ENCODE measurements around the gene ZNF32. TPM values are rescaled to one million over a fixed set of nuclear protein-coding genes. Genes with fewer than 3 reads are reported as not detected.

Gene ZNF32
- total and polyA plus RNA-seq, 2 of the 8 experiments (the other 6 are each of a cell fraction or from before 2014, with no cell fraction given): 17.2 to 22.5 TPM

DNA sequence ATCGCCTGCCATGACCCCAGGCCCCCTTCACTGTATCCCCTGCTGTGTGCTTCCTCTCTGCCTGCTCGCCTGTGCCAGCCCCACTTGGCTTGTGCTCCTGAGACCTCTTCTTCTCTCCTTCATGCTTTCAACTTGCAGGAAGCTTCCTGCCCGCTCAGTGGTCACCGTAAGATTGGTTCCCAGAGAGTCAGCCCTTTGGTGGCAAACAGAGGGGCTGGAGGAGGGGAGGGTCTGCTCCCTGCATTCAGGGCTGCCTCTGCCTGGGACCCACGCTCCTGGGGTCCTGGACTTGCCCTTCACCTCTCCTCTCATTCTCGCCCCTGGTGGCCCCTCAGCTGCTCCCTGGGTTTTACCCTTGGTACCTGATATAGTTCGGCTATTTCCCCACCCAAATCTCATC, 45.8 kb upstream of the ZNF32 start:
- no peak overlapping the region for H3K14ac ChIP-seq (ENCODE audit: insufficient read length)
- no peaks in the 10 kb centered on the region for H3K79me2 ChIP-seq (ENCODE audit: control insufficient read depth in 1 of 2, insufficient read depth in 2 of 2, low read length in 2 of 2)
- H3K4me1 ChIP-seq (replicated peaks in 1 of 4; ENCODE audit: control insufficient read depth in 3 of 4, insufficient read depth in 4 of 4, low read length in 3 of 4): peaks cover 0 to under 1% (median 0%) of the 10 kb centered on the region in 4 experiments; a peak in 3 of 7 replicates
- H3K27me3 ChIP-seq (replicated peaks in 1 of 4; ENCODE audit: control insufficient read depth in 3 of 4, extremely low read depth in 1 of 4, insufficient read depth in 3 of 4, low read length in 3 of 4): peaks cover 0 to 27% (median 12%) of the 10 kb centered on the region in 4 experiments; a peak in 6 of 7 replicates
- H2BK5ac ChIP-seq (ENCODE audit: low read depth, low read length): no peak overlapping the region
- no peak overlapping the region for H3K18ac ChIP-seq (ENCODE audit: extremely low read depth, low read length)
- no peak overlapping the region for H3K4me2 ChIP-seq (ENCODE audit: insufficient read depth in 1 of 2, low read depth in 2 of 2, low read length in 2 of 2)
- H3K9me3 ChIP-seq (ENCODE audit: insufficient read depth in 2 of 2, low read depth in 1 of 2, low read length in 1 of 2): no peaks in the 10 kb centered on the region
- no peak overlapping the region for H3K4ac ChIP-seq (replicated peaks; ENCODE audit: insufficient read length, low read depth, low read length)
- ChIA-PET POLR2A (ENCODE audit: partially characterized antibody) (interaction anchor here (0.6 kb wide), 1 partner anchor 412 kb away, joined by 3 read pairs; no protein-coding TSS in a partner anchor), CTCF (ENCODE audit: partially characterized antibody) (interaction anchor here (0.9 to 3.3 kb wide), 2 partner anchors 12 to 383 kb away, joined by 3 to 21 read pairs; no protein-coding TSS in a partner anchor)
- no peak overlapping the region for H2AK5ac ChIP-seq (ENCODE audit: low read depth, low read length)
- H2BK20ac ChIP-seq (ENCODE audit: low read length): no peak overlapping the region
- WGBS, 2 experiments (ENCODE audit: extremely low coverage in 1 of 2, insufficient coverage in 1 of 2, insufficient read length in 1 of 2, insufficient replicate concordance in 2 of 2, low coverage in 1 of 2, low lambda C conversion rate in 2 of 2, missing lambda C conversion rate in 1 of 2): 90% methylated on average over 6 of the region's 7 CpGs; no CpG with 5 or more reads in 1 of the 2 experiments
- H3K4me3 ChIP-seq (ENCODE audit: extremely low read depth in 1 of 4, insufficient read depth in 2 of 4, low read depth in 3 of 4, low read length in 4 of 4): no peak overlapping the region
- H4K91ac ChIP-seq (replicated peaks; ENCODE audit: insufficient read length, low read length): no peak overlapping the region
- H4K20me1 ChIP-seq (replicated peaks in 1 of 2; ENCODE audit: control insufficient read depth in 1 of 2, insufficient read depth in 2 of 2, low read length in 2 of 2): peaks cover 0 to 8% of the 10 kb centered on the region in 2 experiments
- no peak overlapping the region for H2AFZ ChIP-seq (ENCODE audit: low read length)
- no peaks in the 10 kb centered on the region for H3K36me3 ChIP-seq (ENCODE audit: control insufficient read depth in 2 of 4, insufficient read depth in 4 of 4, low read length in 3 of 4)
- no peak overlapping the region for H3K56ac ChIP-seq (replicated peaks; ENCODE audit: insufficient read length, low read depth, low read length)
- no peak overlapping the region for H3K27ac ChIP-seq (ENCODE audit: low read depth, low read length)
- no peak overlapping the region for H2BK15ac ChIP-seq (ENCODE audit: low read length)
- no peak overlapping the region for H3K9ac ChIP-seq (replicated peaks in 1 of 4; ENCODE audit: extremely low read depth in 1 of 4, low read depth in 3 of 4, low read length in 3 of 4)
- H4K5ac ChIP-seq (ENCODE audit: insufficient read length, low read depth, low read length): no peak overlapping the region
- peaks cover 15% of the 10 kb centered on the region; the same call in 1 of the 2 replicates for H3K23me2 ChIP-seq (ENCODE audit: low read depth, low read length)
- TF ChIP-seq JUND (IDR thresholded peaks at IDR 0.05; ENCODE audit: low read length): no peak
- TF ChIP-seq, protein P1, sequence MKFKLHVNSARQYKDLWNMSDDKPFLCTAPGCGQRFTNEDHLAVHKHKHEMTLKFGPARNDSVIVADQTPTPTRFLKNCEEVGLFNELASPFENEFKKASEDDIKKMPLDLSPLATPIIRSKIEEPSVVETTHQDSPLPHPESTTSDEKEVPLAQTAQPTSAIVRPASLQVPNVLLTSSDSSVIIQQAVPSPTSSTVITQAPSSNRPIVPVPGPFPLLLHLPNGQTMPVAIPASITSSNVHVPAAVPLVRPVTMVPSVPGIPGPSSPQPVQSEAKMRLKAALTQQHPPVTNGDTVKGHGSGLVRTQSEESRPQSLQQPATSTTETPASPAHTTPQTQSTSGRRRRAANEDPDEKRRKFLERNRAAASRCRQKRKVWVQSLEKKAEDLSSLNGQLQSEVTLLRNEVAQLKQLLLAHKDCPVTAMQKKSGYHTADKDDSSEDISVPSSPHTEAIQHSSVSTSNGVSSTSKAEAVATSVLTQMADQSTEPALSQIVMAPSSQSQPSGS (IDR thresholded peaks at IDR 0.05; ENCODE audit: low read length): no peak
- TF ChIP-seq, protein P2, sequence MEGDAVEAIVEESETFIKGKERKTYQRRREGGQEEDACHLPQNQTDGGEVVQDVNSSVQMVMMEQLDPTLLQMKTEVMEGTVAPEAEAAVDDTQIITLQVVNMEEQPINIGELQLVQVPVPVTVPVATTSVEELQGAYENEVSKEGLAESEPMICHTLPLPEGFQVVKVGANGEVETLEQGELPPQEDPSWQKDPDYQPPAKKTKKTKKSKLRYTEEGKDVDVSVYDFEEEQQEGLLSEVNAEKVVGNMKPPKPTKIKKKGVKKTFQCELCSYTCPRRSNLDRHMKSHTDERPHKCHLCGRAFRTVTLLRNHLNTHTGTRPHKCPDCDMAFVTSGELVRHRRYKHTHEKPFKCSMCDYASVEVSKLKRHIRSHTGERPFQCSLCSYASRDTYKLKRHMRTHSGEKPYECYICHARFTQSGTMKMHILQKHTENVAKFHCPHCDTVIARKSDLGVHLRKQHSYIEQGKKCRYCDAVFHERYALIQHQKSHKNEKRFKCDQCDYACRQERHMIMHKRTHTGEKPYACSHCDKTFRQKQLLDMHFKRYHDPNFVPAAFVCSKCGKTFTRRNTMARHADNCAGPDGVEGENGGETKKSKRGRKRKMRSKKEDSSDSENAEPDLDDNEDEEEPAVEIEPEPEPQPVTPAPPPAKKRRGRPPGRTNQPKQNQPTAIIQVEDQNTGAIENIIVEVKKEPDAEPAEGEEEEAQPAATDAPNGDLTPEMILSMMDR (IDR thresholded peaks at IDR 0.05; ENCODE audit: control extremely low read depth in 1 of 3, insufficient read depth in 1 of 3, low read depth in 1 of 3, low read length in 3 of 3): no peak
- no peak for TF ChIP-seq SUZ12 (IDR thresholded peaks at IDR 0.05; ENCODE audit: low read length)
- DNase-seq (ENCODE audit: low read depth in 1 of 2, low spot score in 2 of 2) (no peak), FAIRE-seq (no peak)
- 0 out of 2 replicates have a peak overlapping the region, but pooled peaks have one; percentile 35 for H4K8ac ChIP-seq (ENCODE audit: extremely low read depth, insufficient read depth, low read length)
- H3K79me1 ChIP-seq (ENCODE audit: low read depth, low read length): no peaks in the 10 kb centered on the region
- no peak overlapping the region for H3K23ac ChIP-seq (ENCODE audit: insufficient read length)
- H2BK12ac ChIP-seq (ENCODE audit: low read depth, low read length): no peak overlapping the region
- H2BK120ac ChIP-seq (replicated peaks; ENCODE audit: low read depth, low read length): no peak overlapping the region
